HL-60 (cell line): ENCODE data around the gene CRYBA2.

Source experiments
- DNase-seq, 2 experiments: peaks; one replicate each; pipeline ENCODE4 v3.0.0-alpha.2; 2010 to 2020; ENCODE audit warnings: low read depth in 1 of 2, low spot score in 1 of 2
- H3K27ac ChIP-seq: fragments of 250-450 bp; sonication (Bioruptor Pico); replicated peaks from 2 replicates; pipeline ENCODE4 v1.5.1; 2020; ENCODE audit warnings: mild to moderate bottlenecking, moderate library complexity
- H3K27me3 ChIP-seq: fragments of 250-450 bp; sonication (Bioruptor Pico); 2 replicates; pipeline ENCODE4 v1.5.1; 2021; ENCODE audit warnings: mild to moderate bottlenecking, moderate library complexity; ENCODE audit not compliant: insufficient read depth, poor library complexity, severe bottlenecking
- H3K4me3 ChIP-seq: replicated peaks from 2 replicates; pipeline ENCODE4 v1.5.1; 2011; ENCODE audit warnings: mild to moderate bottlenecking, control low read depth, low read length; ENCODE audit not compliant: insufficient read depth
- CTCF ChIP-seq: IDR thresholded peaks from one replicate; pipeline ENCODE4 v1.5.1; 2011; ENCODE audit warnings: low read length, control low read depth, inconsistent platforms; ENCODE audit not compliant: insufficient read depth
- GABPA ChIP-seq: IDR thresholded peaks from 2 replicates; pipeline ENCODE4 v1.6.1; 2012; ENCODE audit warnings: low read depth
- POLR2AphosphoS5 ChIP-seq: IDR thresholded peaks from 2 replicates; pipeline ENCODE4 v1.6.1; 2012; ENCODE audit warnings: low read depth
- SPI1 ChIP-seq: IDR thresholded peaks from 2 replicates; pipeline ENCODE4 v1.6.1; 2012; ENCODE audit warnings: low read depth, mild to moderate bottlenecking, borderline replicate concordance
- TF ChIP-seq, protein P1 (sequence below): IDR thresholded peaks from 2 replicates; pipeline ENCODE4 v1.6.1; 2012; ENCODE audit warnings: low read depth; ENCODE audit not compliant: insufficient replicate concordance

The CRYBA2 gene

DNA sequence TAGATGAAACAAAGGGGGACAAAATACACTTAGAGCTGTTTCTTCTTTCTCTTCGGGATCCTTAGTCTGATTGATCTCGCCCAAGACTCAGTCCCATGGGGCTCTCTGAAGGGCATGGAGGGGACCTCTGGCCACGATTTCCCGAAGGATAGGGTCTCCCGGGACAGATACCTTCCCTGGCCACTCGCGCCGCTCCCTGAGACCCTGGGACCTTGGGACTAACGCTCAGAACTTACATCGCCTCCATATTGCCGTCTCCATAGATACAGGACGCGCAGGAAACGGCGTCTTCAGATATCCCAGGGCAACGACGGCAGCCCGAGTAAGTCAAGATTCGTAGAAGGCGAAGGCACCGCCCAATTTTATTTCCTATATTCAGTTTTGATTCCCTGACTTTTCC lies 48.0 kb upstream of the CRYBA2 start, which contains the start of gene CFAP65:
CFAP65 (minus strand) TSS at position 265 of the 400 bp plus-strand sequence. CDS start 2,468 bp downstream, outside the sequence.
- TF ChIP-seq, protein P1, sequence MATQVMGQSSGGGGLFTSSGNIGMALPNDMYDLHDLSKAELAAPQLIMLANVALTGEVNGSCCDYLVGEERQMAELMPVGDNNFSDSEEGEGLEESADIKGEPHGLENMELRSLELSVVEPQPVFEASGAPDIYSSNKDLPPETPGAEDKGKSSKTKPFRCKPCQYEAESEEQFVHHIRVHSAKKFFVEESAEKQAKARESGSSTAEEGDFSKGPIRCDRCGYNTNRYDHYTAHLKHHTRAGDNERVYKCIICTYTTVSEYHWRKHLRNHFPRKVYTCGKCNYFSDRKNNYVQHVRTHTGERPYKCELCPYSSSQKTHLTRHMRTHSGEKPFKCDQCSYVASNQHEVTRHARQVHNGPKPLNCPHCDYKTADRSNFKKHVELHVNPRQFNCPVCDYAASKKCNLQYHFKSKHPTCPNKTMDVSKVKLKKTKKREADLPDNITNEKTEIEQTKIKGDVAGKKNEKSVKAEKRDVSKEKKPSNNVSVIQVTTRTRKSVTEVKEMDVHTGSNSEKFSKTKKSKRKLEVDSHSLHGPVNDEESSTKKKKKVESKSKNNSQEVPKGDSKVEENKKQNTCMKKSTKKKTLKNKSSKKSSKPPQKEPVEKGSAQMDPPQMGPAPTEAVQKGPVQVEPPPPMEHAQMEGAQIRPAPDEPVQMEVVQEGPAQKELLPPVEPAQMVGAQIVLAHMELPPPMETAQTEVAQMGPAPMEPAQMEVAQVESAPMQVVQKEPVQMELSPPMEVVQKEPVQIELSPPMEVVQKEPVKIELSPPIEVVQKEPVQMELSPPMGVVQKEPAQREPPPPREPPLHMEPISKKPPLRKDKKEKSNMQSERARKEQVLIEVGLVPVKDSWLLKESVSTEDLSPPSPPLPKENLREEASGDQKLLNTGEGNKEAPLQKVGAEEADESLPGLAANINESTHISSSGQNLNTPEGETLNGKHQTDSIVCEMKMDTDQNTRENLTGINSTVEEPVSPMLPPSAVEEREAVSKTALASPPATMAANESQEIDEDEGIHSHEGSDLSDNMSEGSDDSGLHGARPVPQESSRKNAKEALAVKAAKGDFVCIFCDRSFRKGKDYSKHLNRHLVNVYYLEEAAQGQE, result no peak
- no peak for TF ChIP-seq POLR2AphosphoS5
- TF ChIP-seq GABPA, result no peak
- no peak for TF ChIP-seq CTCF
- TF ChIP-seq SPI1, result no peak
- DNase-seq, result no peak
- H3K4me3 ChIP-seq, result no peak within 1 kb of the TSS
- no peak within 1 kb of the TSS for H3K27ac ChIP-seq
- H3K27me3 ChIP-seq, result peaks cover 37% of the 10 kb centered on the region

GRCh38 chr2:219038600-219038999 lies 45.4 kb upstream of the CRYBA2 start:
- Histone ChIP-seq H3K27me3 (peaks cover 47% of the 10 kb centered on the region), H3K4me3 (no peak overlapping the region), H3K27ac (no peak overlapping the region)
- TF ChIP-seq, protein P1, result no peak
- TF ChIP-seq SPI1 (no peak), CTCF (no peak)
- no peak for DNase-seq

GRCh38 chr2:219037783-219038499 lies 44.7 kb upstream of the CRYBA2 start:
- no peak overlapping the region for H3K27ac ChIP-seq
- TF ChIP-seq GABPA, result no peak
- TF ChIP-seq POLR2AphosphoS5, result no peak
- TF ChIP-seq, protein P1, result no peak
- no peak for TF ChIP-seq SPI1
- TF ChIP-seq CTCF, result no peak
- H3K4me3 ChIP-seq, result no peak overlapping the region
- H3K27me3 ChIP-seq, result peaks cover 49% of the 10 kb centered on the region
- DNase-seq, result no peak
